ENCODE measurements around the gene DAP3. TPM values are rescaled to one million over a fixed set of nuclear protein-coding genes. Genes with fewer than 3 reads are reported as not detected.
A peak's percentile ranks its signal among the peaks of the same experiment; 100 is the strongest.
"Not testable (repeated sequence)": the region's sequence is repeated elsewhere in the genome, so short reads cannot be mapped to it uniquely, and the experiment has no call there.

DAP3 gene
- total RNA-seq, 1 donor from 2014 or later: 126 TPM

- H3K4me1 Mint-ChIP-seq (ENCODE audit: low read depth): no peaks in the 10 kb centered on the region
- peak overlapping the region; percentile 47 for H3K27ac Mint-ChIP-seq
- TF ChIP-seq CTCF (IDR thresholded peaks at IDR 0.05; ENCODE audit: unreplicated experiment): no peak
- no peaks in the 10 kb centered on the region for H3K9me3 Mint-ChIP-seq (ENCODE audit: low read depth)
- H3K36me3 Mint-ChIP-seq (ENCODE audit: insufficient read depth): peaks cover 14% of the 10 kb centered on the region
- no peaks in the 10 kb centered on the region for H3K27me3 Mint-ChIP-seq
- no peak overlapping the region for H3K4me3 Mint-ChIP-seq (ENCODE audit: low read depth)
- no peak for DNase-seq (ENCODE audit: low spot score, unreplicated experiment)
Observed at GRCh38 chr1:155715777-155716176, 26.9 kb downstream of the DAP3 start.

GRCh38 chr1:155717041-155717440 lies 28.1 kb downstream of the DAP3 start:
- Mint-ChIP-seq H3K4me3 (ENCODE audit: low read depth) (no peak overlapping the region), H3K9me3 (ENCODE audit: low read depth) (no peaks in the 10 kb centered on the region), H3K27ac (no peak overlapping the region), H3K27me3 (no peaks in the 10 kb centered on the region), H3K36me3 (ENCODE audit: insufficient read depth) (peaks cover 14% of the 10 kb centered on the region), H3K4me1 (ENCODE audit: low read depth) (no peaks in the 10 kb centered on the region)
- TF ChIP-seq CTCF (IDR thresholded peaks at IDR 0.05; ENCODE audit: unreplicated experiment): no peak
- no peak for DNase-seq (ENCODE audit: low spot score, unreplicated experiment)

- not testable (repeated sequence) for DNase-seq (ENCODE audit: low spot score, unreplicated experiment); H3K4me1 Mint-ChIP-seq (ENCODE audit: low read depth); H3K9me3 Mint-ChIP-seq (ENCODE audit: low read depth); H3K4me3 Mint-ChIP-seq (ENCODE audit: low read depth); H3K27ac Mint-ChIP-seq; H3K27me3 Mint-ChIP-seq
- H3K36me3 Mint-ChIP-seq (ENCODE audit: insufficient read depth): peaks cover 10% of the 10 kb centered on the region
Observed at GRCh38 chr1:155718524-155719115, 29.7 kb downstream of the DAP3 start.

GRCh38 chr1:155719703-155720102 lies 30.8 kb downstream of the DAP3 start:
- H3K36me3 Mint-ChIP-seq (ENCODE audit: insufficient read depth): peaks cover 10% of the 10 kb centered on the region
- no peak for TF ChIP-seq CTCF (IDR thresholded peaks at IDR 0.05; ENCODE audit: unreplicated experiment)
- no peaks in the 10 kb centered on the region for H3K4me1 Mint-ChIP-seq (ENCODE audit: low read depth)
- no peak overlapping the region for H3K27ac Mint-ChIP-seq
- H3K27me3 Mint-ChIP-seq: no peaks in the 10 kb centered on the region
- H3K9me3 Mint-ChIP-seq (ENCODE audit: low read depth): no peaks in the 10 kb centered on the region
- no peak for DNase-seq (ENCODE audit: low spot score, unreplicated experiment)
- no peak overlapping the region for H3K4me3 Mint-ChIP-seq (ENCODE audit: low read depth)

- TF ChIP-seq CTCF (IDR thresholded peaks at IDR 0.05; ENCODE audit: unreplicated experiment): no peak
- DNase-seq (ENCODE audit: low spot score, unreplicated experiment): no peak
- Mint-ChIP-seq H3K4me3 (ENCODE audit: low read depth) (no peak overlapping the region), H3K9me3 (ENCODE audit: low read depth) (no peaks in the 10 kb centered on the region), H3K36me3 (ENCODE audit: insufficient read depth) (peaks cover 9% of the 10 kb centered on the region), H3K27ac (no peak overlapping the region), H3K4me1 (ENCODE audit: low read depth) (peaks cover 4% of the 10 kb centered on the region), H3K27me3 (no peaks in the 10 kb centered on the region)
Observed at GRCh38 chr1:155725142-155725541, 36.3 kb downstream of the DAP3 start.
